HG02759 (cell line): ENCODE data around the gene ETV6.
A peak's percentile ranks its signal among the peaks of the same experiment; 100 is the strongest.

Source experiments
- ATAC-seq: cut with Tn5 transposase; IDR thresholded peaks from one replicate; pipeline ENCODE4 v1.9.1; 2021; ENCODE audit warnings: mild to moderate bottlenecking, moderate library complexity; ENCODE audit not compliant: unreplicated experiment

The ETV6 gene

GRCh38 chr12:11689591-11690186 lies 40.2 kb downstream of the ETV6 start:
- ATAC-seq: no peak

DNA sequence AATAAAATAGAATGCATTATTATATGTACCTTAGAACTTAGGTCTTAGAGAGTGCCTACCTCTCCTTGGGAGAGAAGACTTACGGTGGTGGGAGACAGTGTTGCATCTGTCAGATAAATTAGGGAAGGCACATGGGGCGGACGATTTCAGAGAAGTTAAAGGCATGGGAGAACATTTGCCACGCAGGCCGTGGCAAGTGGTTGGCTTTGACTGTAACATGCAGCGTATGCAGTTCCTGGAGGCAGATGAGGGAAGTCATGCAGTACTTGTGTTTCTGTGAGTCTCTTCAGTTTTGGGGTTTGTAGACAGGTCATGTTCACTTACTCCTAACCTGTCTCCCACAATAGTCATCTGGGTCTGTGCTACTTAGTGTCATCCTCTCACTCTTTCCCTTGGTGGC lies 43.6 kb downstream of the ETV6 start:
- no peak for ATAC-seq

GRCh38 chr12:11693601-11694000 lies 44.1 kb downstream of the ETV6 start:
- no peak for ATAC-seq

GRCh38 chr12:11694528-11694927 lies 45.1 kb downstream of the ETV6 start:
- ATAC-seq: no peak

DNA sequence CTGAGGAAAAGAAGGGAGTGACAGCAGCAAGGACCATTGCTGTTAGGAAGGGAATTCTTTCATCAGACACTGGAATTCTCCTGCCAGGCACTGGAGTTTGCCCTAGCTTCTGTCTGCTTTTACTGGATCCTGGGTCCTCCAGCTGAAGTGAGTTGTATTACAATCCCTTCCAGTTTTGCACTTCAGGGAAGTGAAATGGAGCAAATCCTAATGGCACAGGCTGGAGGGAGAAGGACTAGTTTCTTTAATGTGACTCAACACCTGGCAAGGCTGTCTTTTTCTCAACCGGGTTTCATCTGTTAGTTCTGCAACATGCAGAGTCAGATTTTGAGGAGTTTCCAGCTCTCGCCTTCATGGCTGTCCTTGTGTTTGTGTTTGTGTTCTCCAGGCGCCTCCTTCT lies 45.8 kb downstream of the ETV6 start:
- no peak for ATAC-seq

DNA sequence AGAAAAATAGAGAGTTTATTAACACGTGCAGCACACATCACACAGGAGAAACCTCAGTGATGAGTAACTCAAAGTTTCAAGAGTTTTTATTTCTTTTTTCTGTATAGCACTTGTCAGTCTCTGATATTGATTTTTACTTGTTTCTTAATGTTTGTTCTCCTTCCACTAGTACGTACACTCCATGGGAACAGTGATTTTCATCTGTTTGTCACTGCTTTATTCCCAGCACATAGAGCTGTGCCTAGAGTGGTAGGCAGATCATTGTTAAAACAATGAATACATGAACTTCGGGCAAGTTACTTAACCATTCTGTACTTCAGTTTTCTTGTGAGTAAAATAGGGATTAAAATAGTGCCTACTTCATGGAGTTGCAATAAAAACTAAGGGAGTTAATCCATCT lies 46.6 kb downstream of the ETV6 start:
- no peak for ATAC-seq

GRCh38 chr12:11697131-11697530 lies 47.7 kb downstream of the ETV6 start:
- ATAC-seq: no peak

DNA sequence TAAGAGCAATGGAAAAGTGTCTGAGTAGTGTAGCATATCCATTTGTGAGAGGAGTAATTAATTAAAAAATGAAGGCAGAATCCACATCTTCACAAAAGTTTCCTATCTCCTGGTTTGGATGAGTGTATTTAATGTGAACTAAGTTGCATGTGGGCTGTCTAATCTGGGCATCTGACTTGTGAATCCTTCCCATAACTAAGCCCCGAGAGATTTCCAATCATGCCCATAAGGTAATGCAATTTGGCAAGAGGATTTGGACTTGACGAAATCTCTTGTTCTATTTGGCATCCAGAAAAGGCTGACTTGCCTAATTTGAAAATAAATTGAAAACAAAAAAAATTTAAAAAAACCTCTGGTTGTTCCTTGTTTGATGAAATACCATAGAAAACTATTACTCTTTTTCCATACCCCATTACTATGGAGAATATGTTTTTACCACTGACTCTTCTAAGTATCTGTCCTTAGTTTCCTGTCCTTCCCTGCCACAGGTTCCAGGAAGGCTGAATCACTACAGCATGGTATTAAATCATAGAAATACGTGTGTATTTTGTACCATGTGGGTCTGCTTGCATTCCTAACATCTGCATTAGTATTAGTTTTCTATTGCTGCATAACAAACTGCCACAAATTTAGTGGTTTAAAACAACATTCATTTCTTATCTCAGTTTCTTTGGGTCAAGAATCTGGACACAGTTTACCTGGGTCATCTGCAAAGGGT lies 48.4 kb downstream of the ETV6 start:
- no peak for ATAC-seq

DNA sequence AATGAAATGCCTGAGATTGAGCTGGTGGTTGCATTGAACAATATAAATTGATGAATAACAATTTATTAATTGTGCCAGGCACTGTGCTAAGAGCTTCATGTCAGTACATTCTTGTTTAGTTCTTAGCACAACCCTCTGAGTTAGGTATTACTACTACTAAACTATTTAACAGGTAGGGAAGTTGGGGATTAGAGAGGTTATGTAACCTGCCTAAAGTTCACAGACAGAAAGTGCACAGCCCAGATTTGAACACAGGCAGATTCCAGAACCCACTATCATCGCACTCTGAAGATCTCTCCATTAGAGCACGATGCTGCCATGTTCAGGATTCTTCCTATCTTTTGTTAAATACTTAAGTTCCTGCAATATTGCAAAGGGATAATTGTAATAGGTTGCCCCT lies 49.3 kb downstream of the ETV6 start:
- ATAC-seq: no peak

DNA sequence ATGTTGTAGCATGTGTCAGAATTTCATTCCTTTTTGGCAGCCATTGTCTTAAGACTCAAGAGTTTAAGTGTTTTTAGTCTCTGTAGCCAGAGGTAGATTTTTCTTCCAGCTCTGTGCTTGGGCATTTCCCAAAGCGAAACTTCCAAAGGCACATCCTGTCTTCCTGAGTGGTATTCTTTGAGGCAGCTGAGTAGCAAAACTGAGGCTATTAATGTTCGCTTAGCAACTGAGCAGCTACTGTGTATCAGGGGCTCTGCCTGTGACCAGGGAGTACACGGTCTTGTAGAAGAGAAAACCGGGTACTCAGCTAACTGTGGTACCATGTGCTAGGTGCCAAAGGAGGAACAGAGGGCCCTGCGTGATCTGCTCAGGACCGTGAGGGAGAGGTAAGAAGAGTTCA lies 52.0 kb downstream of the ETV6 start:
- ATAC-seq: no peak

DNA sequence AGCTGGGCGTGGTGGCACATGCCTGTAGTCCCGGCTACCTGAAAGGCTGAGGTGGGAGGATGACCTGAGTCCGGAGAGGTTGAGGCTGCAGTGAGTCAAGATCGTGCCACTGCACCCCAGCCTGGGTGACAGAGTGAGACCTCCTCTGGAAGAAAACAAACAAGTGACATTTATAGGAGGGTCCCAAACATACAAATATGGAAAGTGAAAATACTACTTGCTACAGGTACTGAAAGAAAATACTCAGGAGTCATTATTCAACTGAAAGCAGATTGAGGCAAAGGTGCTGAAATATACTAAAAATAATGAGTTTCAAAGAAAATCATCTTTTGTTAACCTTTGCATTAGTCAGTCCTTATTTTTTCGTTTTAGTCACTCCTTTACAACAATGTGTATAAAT lies 53.5 kb downstream of the ETV6 start:
- peak; percentile 45 for ATAC-seq

- ATAC-seq: no peak
These were observed 53.9 kb downstream of the ETV6 start for GRCh38 chr12:11703378-11703777.

GRCh38 chr12:11704089-11704488 lies 54.6 kb downstream of the ETV6 start:
- no peak for ATAC-seq

GRCh38 chr12:11705010-11705409 lies 55.5 kb downstream of the ETV6 start:
- no peak for ATAC-seq

- ATAC-seq: no peak
These were observed 57.3 kb downstream of the ETV6 start for GRCh38 chr12:11706509-11707379.

DNA sequence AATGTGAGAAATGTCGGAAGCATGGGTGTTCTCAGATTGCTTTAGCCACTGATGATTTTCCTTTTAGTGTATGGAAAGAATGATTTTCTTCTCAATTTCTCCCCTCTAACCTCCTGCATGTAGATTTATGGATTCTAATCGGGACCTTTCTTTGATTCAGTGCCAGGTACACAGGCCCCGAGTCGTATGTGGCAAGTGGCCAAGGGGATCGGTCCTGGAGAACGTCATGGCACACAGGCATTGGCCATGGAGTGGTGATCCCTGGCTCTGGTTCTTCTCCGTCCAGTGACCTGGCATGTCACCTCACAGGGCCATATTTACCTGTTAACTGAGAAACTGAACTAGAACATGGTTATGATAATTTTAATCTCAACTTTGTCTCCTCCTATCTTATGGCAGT lies 58.1 kb downstream of the ETV6 start:
- no peak for ATAC-seq

DNA sequence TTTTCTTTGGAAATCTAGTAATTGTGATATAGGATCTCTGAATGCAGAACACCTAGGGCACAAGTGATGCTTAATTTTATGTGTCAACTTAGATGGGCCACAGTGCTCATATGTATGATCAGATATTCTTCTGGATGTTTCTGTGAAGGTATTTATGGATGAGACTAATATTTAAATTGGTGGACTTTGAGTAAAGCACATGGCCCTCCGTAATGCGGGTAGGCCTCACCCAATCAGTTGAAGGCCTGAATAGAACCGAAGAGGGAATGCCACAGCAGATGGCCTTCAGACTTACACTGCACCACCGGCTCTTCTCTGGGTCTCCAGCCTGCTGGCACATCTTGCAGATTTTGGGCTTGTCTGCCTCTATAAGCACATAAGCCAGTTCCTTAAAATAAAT lies 60.0 kb downstream of the ETV6 start:
- ATAC-seq: no peak

- no peak for ATAC-seq
These were observed 61.0 kb downstream of the ETV6 start for GRCh38 chr12:11710431-11710830.

DNA sequence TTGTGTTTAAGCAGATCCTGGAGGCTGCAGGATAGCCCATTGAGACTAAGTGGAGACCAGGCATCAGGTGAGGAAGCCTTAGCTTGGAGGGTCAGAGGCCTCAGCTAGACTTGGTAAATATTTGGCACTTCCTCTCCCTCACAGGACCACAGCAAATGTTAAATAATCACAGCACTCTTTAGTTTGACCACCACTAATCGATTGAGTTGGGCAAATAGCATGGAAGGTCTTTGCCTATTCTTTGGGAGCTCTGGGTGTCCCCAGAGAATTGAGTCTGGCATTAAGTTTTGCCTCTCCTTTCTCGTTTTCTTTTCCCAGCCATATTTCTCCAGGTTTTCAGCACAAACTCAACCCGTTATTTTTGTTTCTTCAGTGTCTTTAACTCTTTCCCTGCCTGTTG lies 61.4 kb downstream of the ETV6 start:
- ATAC-seq: no peak

- ATAC-seq: no peak
These were observed 62.3 kb downstream of the ETV6 start for GRCh38 chr12:11711651-11712327.

- no peak for ATAC-seq
These were observed 63.0 kb downstream of the ETV6 start for GRCh38 chr12:11712491-11712890.
